ENCODE data around the gene PLXNA2. TPM values are rescaled to one million over a fixed set of nuclear protein-coding genes. Genes with fewer than 3 reads are reported as not detected.

Gene PLXNA2
- total RNA-seq, 4 donors from 2014 or later: 12.2 to 45.7 (median 21.8) TPM

DNA sequence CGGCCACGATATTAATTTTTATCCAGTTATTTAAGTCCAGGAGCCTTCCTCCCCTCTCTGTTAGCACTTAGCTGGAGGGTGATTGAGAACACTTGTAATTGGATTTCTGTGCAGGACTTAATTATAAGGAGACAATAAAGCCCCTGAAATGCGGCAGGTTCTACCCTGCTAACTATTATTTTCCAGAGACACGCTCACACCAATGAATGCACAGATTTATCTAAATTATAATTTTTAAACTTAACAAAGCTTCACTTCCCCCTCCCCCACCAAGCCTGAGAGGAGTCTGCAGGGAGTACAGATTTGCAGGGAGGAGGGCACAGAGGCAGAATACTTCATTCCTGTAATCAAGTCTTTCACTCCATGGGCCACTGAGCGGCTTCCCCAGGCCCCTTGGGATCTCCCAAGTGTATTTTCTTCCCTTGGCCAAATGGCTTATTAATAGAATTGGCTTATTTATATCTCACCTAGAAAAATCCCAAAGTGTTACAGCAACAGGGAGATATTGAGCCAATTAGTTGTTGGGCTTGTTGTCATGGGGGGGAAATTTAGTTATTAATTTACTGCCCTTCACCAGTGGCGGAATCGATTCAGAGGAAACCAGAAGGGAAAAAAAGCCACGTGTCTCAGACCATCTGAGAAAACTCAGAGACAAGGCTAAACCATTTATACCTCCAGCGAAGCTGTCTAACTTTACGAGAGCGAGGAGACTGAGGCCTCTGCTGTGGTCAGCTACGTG is 234.3 kb downstream of the PLXNA2 start:
- H3K27ac ChIP-seq: no peak overlapping the region
- TF ChIP-seq, protein P1, sequence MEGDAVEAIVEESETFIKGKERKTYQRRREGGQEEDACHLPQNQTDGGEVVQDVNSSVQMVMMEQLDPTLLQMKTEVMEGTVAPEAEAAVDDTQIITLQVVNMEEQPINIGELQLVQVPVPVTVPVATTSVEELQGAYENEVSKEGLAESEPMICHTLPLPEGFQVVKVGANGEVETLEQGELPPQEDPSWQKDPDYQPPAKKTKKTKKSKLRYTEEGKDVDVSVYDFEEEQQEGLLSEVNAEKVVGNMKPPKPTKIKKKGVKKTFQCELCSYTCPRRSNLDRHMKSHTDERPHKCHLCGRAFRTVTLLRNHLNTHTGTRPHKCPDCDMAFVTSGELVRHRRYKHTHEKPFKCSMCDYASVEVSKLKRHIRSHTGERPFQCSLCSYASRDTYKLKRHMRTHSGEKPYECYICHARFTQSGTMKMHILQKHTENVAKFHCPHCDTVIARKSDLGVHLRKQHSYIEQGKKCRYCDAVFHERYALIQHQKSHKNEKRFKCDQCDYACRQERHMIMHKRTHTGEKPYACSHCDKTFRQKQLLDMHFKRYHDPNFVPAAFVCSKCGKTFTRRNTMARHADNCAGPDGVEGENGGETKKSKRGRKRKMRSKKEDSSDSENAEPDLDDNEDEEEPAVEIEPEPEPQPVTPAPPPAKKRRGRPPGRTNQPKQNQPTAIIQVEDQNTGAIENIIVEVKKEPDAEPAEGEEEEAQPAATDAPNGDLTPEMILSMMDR (IDR thresholded peaks at IDR 0.05): no peak
- no peak for TF ChIP-seq POLR2A (IDR thresholded peaks at IDR 0.05)
- 88 to 89% methylated on average over 12 of the region's 12 CpGs for WGBS, 2 donors
- no peak for DNase-seq
- H3K4me3 ChIP-seq (replicated peaks in 1 of 3): no peak overlapping the region
- H3K36me3 ChIP-seq: no peaks in the 10 kb centered on the region
- intact Hi-C loops (cut with DNase I): no loop called here
- no peaks in the 10 kb centered on the region for H3K27me3 ChIP-seq
- H3K4me1 ChIP-seq: no peaks in the 10 kb centered on the region
- H3K9me3 ChIP-seq: no peaks in the 10 kb centered on the region

DNA sequence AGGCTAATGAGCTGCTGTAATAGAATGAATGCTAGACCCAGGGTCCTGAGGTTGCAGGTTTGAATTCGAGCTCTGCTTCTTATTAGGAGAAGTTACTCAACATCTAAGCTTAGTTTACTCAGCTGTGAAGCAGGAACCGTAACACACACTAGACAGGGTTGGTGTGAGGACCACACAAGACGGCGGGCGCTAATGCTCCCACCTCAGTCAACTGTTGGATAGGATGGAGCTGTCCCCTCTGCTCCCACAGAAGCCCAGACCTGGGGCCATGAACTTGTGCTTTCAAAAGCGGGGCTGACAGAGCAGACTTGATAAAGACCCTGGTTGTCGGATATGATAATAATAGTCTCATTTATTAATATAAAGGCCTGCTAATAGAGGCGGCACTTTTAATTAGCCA is 234.9 kb downstream of the PLXNA2 start:
- no peak overlapping the region for H3K27ac ChIP-seq
- H3K4me1 ChIP-seq: no peaks in the 10 kb centered on the region
- no peak overlapping the region for H3K4me3 ChIP-seq (replicated peaks in 1 of 3)
- no peak for DNase-seq
- intact Hi-C loops (cut with DNase I): no loop called here
- H3K36me3 ChIP-seq: no peaks in the 10 kb centered on the region
- 94 to 97% methylated on average over 8 of the region's 8 CpGs for WGBS, 2 donors
- no peak for TF ChIP-seq POLR2A (IDR thresholded peaks at IDR 0.05)
- TF ChIP-seq, protein P1 (IDR thresholded peaks at IDR 0.05): no peak
- no peaks in the 10 kb centered on the region for H3K27me3 ChIP-seq
- H3K9me3 ChIP-seq: no peaks in the 10 kb centered on the region

DNA sequence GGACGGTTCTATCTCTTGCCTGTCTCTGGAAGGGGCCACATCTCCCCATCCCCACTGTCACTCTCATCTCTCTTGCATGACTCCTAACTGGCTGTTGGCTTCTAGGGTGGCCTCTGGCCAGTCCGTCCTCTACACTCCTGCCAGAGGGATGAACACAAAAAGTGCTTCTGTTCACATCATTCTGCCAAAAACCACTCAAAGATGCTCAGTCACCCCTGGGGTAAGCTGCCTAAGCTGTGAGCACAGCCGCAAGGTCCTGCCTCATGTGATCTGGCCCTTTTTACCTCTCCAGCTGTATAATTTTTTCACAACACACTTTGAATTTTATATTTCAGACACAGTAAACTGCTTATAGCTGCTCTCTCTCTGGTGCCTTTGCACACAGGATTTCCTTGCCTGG is 235.7 kb downstream of the PLXNA2 start:
- H3K27ac ChIP-seq: no peak overlapping the region
- no peak for DNase-seq

DNA sequence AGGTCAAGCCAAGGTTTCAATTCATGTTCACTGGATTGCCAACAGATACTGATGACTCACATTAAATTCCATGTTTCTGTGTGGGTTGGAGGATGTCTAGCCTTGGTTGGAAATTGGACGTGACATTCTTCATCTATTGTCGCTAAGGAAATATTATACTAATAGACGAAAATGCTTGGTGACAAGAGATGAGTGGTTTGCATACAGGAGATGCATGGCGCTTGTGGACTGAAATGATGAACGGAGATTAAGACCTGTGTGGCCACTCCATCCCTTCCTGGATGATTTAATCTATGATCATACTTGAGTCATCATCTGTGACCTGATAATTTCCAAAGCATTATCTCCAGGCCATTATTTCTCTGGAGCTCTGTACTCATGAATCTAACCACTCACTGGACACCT is 236.2 kb downstream of the PLXNA2 start:
- Histone ChIP-seq H3K27ac (no peak overlapping the region), H3K4me3 (replicated peaks in 1 of 3) (no peak overlapping the region), H3K9me3 (no peaks in the 10 kb centered on the region), H3K4me1 (no peaks in the 10 kb centered on the region), H3K27me3 (no peaks in the 10 kb centered on the region), H3K36me3 (no peaks in the 10 kb centered on the region)
- 85 to 90% methylated on average over 5 of the region's 5 CpGs for WGBS, 2 donors
- intact Hi-C loops (cut with DNase I): no loop called here
- TF ChIP-seq, protein P1 (IDR thresholded peaks at IDR 0.05): no peak
- TF ChIP-seq POLR2A (IDR thresholded peaks at IDR 0.05): no peak
- no peak for DNase-seq

More for the DNA sequence above, 235.7 kb downstream of the PLXNA2 start:
- H3K36me3 ChIP-seq: no peaks in the 10 kb centered on the region
- H3K4me3 ChIP-seq (replicated peaks in 1 of 3): no peak overlapping the region
- WGBS, 2 donors: 87 to 88% methylated on average over 3 of the region's 3 CpGs
- no peaks in the 10 kb centered on the region for H3K9me3 ChIP-seq
- no peaks in the 10 kb centered on the region for H3K27me3 ChIP-seq
- intact Hi-C loops (cut with DNase I): no loop called here
- H3K4me1 ChIP-seq: no peaks in the 10 kb centered on the region
- no peak for TF ChIP-seq POLR2A (IDR thresholded peaks at IDR 0.05)
- TF ChIP-seq, protein P1 (IDR thresholded peaks at IDR 0.05): no peak

DNA sequence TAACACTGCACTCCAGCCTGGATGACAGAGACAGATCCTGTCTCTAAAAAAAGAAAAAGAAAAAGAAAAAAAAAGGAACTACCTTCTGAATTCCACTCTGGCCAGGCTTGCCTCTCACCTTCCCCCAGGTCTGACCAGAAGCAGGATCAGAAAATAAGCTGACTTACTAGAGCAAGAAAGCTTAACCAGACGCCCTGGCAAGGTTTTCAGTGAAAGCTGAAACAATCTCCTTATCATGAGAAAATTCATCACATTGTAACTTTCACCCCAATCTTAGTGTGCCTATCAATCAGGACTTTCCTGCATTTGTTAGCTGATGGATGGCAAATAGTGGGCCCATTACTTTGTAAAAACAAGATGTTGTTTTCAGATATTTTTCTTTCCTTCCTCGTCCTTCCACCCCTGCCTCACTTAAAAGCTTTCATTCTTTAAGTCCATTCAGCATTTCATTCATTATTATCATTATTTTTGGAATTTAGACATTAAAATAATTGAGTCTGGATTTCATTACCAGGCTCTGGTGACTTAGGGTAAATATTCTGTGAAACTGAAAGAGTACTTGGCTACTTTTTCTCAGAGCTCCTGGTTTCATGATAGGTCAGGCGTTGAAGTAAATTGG is 236.8 kb downstream of the PLXNA2 start:
- H3K9me3 ChIP-seq: no peaks in the 10 kb centered on the region
- H3K27ac ChIP-seq: no peak overlapping the region
- WGBS, 2 donors: 80 to 86% methylated on average over 3 of the region's 3 CpGs
- no peak overlapping the region for H3K4me3 ChIP-seq (replicated peaks in 1 of 3)
- no peak for DNase-seq
- no peak for TF ChIP-seq POLR2A (IDR thresholded peaks at IDR 0.05)
- TF ChIP-seq, protein P1 (IDR thresholded peaks at IDR 0.05): no peak
- intact Hi-C loops (cut with DNase I): no loop called here
- no peaks in the 10 kb centered on the region for H3K27me3 ChIP-seq
- no peaks in the 10 kb centered on the region for H3K36me3 ChIP-seq
- H3K4me1 ChIP-seq: no peaks in the 10 kb centered on the region
